HG03060 (cell line): ENCODE measurements around the gene C5orf15.
"Not testable (repeated sequence)": the region's sequence is repeated elsewhere in the genome, so short reads cannot be mapped to it uniquely, and the experiment has no call there.

Source experiments
- ATAC-seq: cut with Tn5 transposase; IDR thresholded peaks from one replicate; pipeline ENCODE4 v1.9.1; 2021; ENCODE audit warnings: low read depth, moderate number of reproducible peaks; ENCODE audit not compliant: unreplicated experiment

The C5orf15 gene

DNA sequence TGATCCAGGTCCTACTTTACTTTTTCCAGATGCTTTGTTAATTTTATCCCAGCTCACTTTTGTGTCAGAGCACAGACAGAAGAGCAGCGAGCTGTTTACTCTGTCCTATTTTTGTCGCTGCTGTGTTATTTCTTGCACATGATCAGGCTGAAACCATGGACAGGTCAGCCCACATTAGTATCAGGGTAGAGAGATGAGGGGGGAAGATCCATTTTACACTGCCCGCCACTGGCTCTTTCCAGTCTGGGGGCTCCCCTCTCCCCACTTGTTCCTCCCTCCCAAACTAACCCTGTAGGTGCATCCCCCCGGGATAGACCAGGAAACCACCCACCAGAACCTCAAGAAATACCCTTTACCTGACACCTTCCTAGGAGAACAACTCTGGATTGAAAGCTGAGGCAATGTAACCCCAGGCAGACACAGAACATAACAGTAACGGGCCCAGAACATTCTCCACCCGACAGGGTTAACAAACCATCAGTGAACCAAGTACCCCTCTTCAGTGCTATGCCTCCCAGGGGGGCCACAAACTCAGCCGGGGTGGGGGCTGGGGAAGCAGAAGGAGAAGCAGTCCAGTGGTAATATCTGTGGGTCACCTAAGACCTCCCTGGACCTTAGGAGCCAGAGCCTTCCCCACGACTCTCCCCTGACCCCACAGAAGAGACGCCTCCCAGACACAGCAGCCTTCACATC is 26.0 kb upstream of the C5orf15 start:
- no peak for ATAC-seq

DNA sequence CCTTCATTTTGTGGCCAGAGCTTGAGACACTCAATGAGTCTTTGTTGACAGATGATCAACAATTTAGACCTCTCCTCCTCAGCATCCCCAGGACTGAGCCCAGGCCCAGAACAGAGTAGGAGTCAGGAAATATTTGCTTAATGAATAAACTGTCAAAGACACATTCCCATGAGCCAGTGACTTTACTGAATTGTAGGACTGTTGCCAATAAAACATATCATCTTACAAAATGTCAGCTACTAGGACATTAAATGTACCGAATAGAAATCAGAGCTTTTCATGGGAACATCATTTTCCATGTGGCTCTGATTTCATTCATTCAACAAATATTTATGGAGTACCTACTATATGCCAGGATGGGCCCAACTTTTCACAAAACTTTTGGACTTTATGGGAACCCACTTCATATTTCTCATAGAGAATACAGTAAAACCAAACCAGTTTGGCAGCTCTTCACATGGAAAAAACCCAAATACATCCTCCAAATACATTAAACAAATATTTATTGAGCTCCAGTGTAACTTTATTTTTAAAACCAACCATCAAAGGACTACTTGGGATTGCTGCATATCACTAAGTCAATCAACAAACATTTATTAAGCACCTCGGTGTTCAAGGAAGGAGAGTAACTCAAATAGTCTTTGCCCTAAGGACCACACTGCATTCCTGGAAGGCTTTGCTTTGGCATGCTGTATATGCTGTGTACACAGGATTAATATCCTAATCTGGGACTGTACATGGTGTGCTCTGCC is 24.9 kb upstream of the C5orf15 start:
- ATAC-seq, result no peak

DNA sequence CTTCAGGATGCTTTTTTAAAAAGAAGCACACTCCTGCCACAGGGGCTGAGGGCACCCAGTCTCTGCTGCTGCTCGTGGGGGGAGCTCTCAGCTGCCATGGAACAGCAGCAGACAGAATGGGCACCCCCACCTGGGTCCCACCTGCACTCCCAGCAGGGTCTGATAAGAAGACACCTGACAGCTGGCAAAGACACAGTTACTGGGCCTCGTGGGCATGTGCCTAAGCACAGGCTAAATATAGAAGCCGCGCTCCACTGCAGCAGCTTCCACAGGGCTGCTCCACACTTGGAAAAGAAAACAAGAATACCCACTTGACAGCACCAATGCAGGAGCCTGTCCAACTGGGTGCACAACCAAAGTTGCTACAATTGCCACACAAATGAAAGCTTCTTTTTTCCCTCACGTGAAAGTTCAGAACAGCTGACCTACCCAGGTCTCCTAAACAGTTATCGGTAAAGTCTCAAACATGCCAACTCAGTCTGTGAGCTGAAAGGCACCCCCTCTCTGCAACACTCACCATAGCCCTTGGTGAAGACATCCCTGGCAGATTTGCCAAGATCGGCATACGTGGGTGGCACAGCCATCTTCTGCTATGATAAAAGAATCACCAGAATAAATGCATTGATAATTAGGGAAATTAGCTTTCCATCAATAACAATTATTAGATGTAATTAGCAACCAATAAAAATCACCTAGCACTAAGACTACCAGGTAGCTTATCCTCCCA is 24.2 kb upstream of the C5orf15 start:
- no peak for ATAC-seq

DNA sequence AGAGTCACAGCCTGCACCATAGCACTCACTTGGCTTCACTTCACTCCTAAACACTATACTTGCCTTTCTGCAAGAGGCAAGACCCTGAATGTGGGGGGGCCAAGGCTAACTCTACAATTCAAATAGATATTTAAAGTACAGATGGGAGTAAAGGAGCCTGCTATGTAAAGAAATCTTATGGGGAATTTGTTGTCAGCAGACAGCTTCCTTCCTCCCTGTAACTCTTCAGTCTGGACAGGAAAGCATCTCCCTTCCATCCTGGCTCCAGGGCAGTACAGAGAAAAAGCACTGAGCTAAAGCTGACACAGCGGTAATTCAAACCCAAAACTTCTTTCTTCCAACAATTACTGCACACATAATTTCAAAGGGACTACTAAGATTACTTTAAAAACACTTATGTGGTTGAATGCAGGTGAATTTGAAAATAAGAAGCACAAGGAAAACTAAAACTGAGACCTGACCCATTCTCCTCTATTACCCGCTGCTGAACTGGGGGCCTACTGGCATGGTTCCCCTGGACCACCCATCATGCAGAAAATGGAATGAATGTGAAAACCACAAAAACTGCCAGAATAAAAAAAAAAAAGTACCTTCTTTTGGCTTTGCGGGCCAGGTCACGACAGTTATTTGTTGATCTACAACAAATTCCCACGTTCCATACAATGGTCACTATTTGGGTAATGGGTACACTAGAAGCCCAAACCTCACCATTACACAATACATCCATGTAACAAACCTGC is 22.9 kb upstream of the C5orf15 start:
- no peak for ATAC-seq

DNA sequence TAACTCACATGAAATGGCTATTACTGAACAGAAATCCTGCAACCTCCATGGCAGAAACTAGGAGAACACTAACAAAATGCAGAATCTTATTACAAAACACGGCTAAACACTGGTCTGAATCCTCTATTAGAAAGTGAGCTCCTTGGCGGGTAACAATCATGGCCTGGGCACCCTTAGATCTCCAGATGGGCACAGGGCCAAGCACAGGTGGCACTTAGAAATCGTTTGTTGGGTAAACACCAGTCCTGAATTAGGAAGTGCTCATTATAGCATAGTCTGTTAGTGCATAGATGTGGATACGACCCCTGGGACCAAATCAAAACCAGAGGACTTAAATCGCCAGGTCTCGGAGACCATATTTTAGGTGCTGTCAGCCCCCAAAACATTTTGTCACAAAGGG is 22.0 kb upstream of the C5orf15 start:
- ATAC-seq, result no peak

DNA sequence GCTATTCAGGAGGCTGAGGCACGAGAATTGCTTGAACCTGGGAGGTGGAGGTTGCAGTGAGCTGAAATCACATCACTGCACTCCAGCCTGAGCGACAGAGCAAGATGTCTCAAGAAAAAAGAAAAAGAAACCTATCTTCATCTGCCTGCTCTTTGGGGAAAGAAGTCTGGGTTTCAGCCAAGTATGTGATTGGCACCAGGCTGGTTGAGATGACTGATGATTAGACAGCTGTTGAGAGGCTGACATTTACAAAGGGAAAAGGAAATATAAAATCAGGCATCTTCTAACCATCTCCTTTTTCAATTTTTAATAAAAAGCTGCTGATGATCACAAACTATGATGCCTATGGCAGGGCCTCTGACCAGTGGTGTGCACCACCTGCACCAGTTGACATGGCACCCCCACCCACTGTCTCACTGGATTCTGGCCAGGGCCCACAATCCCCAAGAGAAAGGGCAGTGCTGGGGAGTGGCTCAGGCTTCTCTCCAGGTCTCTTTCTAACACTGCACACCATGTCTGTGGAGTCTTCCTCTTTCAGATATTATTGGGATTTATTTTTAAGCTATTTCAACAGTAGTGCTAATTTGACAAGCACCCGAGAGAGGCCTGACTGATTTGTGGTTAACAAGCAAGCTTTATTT is 17.2 kb upstream of the C5orf15 start:
- no peak for ATAC-seq

DNA sequence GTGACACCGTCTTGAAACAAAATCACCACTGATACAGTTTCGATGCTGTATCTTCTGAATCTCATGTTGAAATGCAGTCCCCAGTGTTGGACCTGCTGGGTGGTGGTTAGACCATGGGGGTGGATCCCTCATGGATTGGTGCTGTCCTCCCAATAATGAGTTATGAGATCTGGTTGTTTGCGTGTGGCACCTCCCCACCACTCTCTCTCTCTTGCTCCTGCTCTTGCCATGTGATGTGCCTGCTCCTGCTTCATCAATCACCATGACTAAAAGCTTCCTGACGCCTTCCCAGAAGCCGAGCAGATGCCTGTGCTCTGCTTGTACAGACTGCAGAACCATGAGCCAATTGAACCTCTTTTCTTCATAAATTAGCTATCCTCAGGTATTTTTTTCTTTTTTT is 15.2 kb upstream of the C5orf15 start:
- no peak for ATAC-seq

DNA sequence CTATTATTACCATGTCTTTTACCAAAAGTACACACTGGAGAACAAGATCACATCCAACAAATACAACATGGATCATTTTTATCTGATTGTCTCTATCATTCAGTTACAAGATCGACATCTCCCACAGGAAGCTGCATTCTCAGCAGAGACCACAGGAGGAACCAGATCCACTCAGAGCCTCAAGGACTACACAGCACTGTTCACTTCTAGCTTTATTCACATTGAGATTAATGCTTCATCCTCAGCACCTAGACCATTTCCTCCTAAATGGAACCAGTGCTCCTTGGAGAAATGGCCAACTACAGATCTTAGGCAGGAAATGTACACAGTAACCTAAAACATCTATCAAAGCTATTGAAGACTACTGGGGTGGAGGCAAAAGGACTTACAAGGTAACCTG is 13.3 kb upstream of the C5orf15 start:
- ATAC-seq, result no peak

DNA sequence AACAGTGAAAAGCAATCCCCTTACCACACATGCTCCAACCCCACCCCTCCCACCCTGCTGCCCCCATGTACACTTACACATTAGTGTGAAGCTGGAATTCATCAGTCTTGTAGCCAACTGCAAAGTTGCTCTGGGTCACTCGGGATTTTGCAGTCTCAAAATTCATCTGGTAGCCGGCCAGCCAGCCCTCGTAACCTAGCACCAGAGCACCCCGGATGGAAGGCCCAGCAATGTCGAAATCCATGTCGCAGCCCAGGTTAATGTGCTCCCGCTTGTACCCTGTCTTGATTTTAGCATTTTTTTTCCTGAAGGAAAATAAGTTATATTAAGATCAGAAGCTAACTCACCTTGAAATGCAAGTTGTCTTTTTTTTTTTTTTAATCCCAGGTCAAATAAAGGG is 12.2 kb upstream of the C5orf15 start:
- no peak for ATAC-seq

DNA sequence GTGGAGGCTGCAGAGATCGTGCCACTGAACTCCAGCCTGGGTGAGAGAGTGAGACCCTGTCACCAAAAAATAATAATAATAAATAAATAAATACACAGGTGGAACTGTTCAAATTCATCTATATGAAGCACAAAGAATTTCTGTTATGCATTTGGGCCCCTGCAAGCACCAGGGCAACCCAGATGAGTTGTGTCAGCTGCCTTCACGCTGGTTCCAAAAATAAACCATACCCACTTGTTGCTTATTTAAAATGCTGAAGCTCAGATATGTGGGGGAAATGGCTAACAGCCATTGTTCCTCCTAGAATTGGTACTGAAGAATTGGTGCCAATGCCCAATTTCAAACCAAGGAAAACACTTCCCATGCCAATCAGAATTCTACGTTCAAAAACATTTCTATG is 10.5 kb upstream of the C5orf15 start:
- no peak for ATAC-seq

DNA sequence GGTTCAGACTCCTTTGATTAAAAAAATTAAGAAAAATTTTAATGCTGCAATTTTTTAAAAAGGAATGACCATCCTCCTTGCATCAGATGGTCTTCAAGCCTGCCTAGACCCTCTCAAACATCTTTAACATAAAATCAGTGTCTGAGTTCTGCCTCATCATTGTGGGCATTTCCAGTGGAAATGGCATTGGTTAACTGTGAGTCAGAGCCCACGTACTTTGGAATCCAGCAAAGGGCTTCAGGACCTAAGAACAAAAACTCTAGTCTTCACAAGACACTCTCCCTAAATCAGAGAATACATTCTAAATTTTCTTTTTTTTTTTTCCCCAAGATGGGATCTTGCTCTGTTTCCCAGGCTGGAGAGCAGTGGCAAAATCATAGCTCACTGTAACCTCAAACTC is 9.4 kb upstream of the C5orf15 start:
- ATAC-seq, result no peak

DNA sequence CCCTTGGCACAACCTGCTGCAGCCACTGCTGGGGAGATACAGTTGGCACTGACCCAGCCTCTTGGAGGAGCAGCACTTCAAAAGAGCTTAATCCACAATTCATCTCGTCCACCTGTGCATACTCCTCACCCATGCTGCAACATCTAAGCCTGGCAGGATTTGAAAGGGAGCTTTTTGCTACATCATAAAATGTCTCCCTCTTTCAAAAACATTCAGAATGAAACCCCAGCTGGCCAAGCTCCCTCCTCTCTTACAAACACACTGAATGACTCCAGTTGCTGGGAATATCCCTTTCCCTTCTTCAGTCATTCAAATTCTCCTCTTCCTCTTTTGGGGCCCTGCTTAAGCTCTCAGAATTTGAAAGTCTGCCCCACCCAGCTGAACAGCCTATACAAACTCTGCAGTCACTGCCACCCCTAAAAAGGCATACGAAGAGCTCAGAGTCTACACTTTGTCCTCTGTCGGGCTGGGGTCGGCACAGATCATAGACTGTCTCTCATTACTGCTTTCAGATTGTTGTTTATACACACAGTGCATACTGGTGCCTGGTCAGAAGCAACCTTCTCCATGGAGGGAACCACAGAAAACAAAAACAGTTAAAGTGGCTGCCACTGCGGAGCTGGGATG is 8.8 kb upstream of the C5orf15 start:
- no peak for ATAC-seq

DNA sequence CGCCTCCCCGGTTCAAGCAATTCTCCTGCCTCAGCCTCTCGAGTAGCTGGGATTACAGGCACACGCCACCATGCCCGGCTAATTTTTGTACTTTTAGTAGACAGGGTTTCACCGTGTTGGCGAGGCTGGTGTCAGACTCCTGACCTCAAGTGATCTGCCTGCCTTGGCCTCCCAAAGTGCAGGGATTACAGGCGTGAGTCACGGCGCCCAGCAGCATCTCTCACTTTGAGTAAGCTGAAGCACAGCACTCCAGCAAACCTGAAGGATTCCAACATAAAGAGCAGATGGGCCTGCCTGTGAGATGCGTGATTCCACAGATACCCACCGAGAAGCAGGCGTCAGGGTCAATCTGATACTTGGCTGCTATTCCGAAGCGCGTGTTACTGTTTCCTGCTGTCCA is 7.1 kb upstream of the C5orf15 start:
- not testable (repeated sequence) for ATAC-seq

DNA sequence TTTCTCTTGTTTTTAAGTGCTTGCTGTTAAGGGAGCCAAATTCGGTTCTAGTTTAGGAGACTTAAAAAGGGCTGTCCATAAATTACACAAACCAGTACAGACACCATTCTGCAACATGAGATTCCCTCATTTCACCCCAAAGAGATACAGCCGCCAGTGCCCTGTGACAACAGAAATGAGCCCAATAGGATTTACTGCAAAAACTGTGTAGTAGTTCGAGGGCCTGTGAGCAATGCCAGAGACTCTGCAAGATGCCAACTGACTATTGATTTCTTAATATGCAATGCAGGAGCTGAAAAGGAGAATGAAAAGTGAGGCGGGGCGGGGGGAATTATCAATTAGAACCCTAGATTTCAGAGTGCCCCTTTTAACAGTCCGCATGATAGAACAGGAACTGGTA is 5.7 kb upstream of the C5orf15 start:
- no peak for ATAC-seq

DNA sequence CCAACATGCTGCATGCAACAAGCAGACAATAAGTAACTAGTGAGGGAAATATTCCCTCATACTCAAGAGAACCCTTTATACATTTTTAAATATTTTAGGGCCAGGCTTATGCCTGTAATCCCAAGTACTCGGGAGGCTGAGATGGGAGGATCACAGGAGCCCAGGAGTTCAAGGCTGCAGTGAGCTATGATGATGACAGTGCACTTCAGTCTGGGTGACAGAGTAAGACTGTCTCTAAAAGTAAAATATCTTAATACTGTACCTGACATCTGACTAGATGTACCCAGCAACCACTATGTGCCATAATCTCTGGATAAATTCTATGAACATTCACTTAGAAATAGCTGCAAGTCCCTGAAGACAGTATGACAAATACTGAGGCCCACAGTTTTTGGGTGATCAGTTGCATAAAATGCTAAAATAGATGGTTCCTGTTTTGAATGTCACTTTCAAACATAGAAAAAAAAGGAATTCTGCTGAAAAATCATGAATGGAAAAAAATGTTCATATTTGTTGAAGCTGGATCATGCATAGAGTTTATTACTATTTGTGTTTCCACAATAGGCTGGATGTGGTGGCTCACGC is 2.0 kb upstream of the C5orf15 start:
- ATAC-seq, result no peak

DNA sequence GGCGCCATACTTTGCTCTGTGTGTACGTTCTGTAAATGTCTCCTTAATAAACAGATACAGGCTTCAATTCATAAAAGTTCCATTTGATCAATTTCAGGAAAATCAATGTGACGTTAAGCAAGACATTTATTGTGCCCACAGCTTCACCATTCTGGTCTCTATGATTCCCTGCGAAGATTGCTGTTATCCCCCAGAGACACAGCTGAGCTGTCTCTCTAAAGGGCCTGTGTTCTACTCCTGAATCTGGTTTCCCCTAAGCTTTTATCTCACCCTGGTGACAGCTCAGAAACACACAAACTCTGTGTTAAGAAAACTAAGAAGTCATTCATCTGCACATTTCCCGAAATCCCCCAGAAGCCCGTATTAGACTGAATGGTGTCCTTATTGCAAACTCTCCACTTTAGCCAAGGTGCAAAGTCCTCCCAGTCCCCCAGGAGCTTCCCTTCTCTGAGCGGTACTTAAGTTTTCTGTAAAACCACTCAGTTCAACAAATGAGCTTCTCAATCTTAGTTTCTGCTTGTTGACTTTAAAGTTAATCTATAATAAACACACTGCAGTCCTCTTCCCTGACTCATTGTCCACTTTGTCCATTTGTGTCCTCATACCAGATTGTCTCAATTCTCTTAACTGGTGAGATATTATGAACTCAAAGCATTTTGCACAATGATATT is 1.4 kb upstream of the C5orf15 start:
- no peak for ATAC-seq

DNA sequence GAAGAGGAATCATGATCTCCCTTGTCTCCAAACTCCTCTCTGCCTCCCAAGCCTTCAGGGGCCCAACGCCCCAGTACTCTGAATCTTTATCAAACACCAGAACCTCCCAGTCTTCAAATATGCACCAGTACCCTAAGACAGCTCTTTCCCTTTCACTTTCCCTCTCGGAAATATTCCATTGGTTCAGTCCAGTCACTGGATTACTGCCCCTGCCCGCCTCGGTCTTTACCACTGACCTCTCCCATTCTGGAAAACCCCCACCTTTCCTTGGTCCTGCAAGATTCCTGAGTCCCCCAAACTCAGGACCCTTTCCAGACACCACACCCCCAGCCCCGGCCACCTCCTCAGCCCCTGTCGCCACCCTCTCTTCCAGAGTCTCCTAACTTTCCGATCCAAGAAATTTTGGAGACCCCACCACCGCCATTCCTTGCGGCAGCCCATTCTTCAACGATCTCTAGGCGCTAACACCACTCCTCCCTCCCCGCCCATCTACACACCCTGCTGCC is 674 bp downstream of the C5orf15 start:
- no peak for ATAC-seq

DNA sequence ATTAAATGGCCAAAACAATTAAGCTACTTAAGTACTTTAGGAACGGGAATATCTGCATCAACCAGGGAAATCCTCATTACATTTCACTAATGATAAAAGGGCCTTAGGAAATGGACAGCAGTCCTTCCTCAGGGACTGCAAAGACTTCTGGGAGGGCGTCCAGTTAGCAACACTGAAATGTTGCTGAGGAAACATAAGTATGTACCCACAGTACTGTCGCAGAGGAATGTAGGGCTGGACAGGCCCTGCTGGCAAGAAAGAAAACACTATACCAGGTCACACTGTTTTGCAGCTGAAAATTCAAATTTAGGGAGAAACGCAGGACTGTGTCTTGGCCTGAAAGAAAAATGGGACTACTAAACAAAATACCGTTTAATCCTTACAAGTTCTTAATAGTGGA is 1.3 kb downstream of the C5orf15 start:
- ATAC-seq, result no peak

DNA sequence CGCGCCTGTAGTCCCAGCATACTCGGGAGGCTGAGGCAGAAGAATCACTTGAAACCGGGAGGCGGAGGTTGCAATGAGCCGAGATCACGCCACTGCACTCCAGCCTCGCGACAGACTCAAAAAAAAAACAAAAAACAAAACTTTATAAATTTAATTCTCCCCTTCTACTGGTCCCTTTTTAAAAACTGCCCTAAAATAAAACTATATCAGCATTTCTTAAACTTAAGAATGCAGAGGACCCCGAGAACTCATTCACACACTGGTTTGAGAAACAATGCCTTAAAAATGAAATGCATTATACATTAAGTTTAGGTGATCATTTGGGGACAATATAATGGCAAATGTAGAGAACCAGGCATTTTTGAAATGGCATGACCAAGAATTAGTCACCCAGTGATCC is 2.3 kb downstream of the C5orf15 start:
- ATAC-seq, result no peak
